GM03348 (cell line): ENCODE measurements around the gene NDUFS8.
A peak's percentile ranks its signal among the peaks of the same experiment; 100 is the strongest.
"Not testable (repeated sequence)": the region's sequence is repeated elsewhere in the genome, so short reads cannot be mapped to it uniquely, and the experiment has no call there.

Experiments
- DNase-seq: peaks from one replicate; pipeline ENCODE4 v3.0.0; 2012; ENCODE audit warnings: low spot score

The NDUFS8 gene

DNA sequence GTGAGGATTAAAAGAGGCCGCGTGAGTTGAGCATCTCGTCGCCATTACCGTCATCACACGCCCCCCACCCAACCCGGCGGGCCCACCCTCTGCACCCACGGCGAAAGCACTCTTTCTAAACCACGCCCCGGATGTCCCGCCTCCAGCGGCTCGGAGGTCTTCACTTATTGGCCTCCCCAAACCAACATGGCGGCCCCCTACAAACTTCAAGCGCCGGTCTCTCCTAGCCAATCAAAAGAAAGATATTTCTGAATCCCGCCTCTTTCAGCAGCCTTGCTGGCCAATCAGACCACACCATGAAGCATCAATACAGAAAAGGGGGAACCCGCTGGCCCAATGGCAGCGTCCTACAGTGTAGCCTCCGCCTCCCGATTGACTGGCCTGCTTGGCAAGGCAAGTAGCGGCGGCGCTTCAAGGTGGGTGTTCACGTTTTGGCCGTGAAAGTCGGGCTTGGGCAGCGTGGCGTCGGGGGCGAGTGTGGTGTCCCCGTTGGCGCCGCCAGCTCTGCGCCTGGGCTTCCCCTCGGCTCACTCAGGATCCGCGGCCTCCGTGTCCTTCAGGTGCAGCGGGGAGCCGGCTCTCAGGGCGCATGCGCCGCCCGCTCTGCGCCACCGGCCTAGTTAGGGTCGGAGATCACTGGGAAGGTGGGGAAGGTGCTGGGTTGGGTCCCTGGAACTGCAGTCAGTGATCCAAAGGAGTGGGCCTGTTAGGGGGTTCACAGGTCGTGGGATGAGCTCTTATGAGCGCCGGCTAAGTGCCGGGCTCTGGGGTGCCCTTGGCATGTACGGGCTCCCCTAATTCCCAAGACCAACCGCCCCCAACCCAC lies at the start of gene NDUFS8:
Gene NDUFS8, plus strand, starts transcription at position 364 of the 826 bp plus-strand sequence. CDS start 1,471 bp downstream, outside the sequence.
- DNase-seq: peak; percentile 99

DNA sequence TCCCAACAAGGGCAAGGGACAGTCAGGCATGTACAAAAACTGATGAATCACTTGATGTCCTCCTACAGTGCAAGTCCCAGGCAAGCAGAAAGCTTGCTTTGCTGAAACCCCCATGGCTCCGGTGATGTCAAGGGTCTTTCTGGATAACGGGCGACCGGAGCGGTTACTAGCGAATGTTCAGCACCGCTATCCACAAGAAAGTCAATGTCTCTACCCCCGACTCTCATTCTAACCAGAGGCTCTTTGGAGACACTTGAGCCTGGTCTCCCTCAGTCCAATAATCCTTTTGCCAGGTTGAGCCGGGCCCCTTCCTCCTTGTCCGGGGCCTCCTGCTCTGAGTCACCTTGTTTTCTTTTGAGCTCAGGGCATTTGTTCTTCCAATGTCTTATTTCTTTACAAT lies 49.3 kb upstream of the NDUFS8 start:
- DNase-seq: not testable (repeated sequence)

DNA sequence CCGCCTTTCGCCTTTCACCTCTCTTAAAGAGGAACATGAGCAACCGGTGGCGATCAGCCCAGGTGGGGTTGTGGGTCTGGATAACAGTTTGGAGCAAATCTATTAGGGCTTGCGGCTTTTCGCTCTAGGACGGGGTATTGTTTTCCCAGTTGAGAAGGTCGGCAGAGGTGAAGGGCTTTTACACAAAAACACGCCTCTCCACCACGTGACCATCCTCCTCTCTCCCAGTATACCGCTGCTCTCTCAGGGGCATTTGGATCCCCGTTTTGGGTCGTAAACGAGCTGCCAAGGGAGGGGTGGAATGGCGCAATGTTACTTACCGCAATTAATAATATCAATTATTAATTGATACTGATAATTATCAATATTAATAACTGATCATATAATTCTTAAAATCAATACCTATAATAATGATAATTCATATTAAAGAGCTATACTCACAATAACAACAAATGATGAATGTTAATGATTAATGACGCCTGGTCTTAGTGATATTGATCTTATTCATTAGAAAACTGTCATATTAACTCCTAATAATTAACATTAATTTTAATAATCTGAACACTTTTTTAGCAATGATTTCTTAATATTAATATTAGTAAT lies 48.1 kb upstream of the NDUFS8 start:
- not testable (repeated sequence) for DNase-seq

DNA sequence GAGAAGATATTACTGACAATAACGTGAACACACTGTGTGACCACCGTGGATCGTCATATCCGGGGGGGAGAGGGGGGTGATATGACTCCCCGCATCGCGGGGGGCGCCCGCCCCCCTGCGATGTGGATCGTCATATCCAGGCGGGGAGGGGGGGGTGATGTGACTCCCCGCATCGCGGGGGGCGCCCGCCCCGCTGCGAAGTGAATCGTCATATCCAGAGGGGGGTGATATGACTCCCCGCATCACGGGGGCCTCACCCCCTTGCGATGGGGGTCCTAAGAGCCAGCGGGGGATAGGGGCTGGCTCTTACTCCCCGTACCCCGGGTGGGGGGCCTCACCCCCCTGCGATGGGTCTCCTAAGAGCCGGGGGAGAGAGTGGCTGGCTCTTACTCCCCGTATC lies 46.5 kb upstream of the NDUFS8 start:
- no peak for DNase-seq

DNA sequence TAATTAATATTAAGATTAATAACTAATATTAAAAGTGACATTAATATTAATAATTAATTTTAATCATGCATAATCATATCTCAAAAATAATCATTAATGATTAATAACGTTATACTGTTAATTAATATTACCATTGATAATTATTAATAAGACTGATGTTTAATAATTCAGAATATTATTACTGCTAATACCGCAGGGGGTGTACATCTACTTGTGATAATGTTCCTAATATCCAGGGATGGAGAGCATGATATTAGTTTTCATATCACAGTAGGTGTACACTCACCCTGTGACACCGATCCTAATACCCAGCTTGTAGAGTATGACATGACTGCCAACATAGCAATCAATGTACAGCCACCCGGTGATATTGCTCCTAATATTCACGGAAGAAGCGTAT lies 45.2 kb upstream of the NDUFS8 start:
- not testable (repeated sequence) for DNase-seq

DNA sequence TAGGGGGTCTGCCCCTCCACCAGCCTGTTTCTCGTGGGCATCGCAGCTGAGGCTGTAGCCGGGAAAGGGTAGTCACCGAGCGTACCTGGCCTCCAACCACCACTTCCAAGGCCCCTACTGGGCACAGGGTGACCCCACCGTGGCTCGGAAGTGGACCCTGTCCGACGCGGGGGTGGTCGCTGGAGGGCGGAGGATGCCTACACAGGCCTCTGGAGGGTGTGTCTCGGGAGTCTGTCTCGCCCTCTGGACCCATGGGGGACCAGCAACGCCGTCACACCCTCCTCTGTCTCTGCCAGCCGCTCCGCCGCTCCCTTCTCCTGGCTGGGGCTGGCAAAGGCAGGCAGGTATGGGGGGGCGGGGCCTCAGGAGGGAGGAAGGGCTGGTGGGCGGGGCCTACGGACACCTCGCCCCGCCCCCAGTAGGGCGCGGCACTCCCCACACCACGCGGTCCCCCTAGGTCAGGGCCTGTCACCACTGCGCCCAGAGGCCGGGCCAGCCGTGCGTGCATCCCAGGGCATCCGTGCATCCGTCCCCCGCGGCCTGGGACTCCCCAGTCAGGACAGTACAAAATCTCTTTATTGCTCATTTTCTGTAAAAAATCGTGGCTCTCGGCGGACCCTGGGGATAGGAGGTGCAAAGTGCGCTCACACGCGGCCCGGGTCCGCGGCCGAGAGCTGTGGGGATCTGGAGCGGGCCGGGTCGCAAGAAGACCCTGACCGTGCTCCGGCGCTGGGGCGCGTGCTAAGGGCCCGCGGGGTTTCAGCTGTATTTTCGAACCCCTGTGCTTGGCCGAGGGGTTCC lies 39.7 kb upstream of the NDUFS8 start:
- DNase-seq: not testable (repeated sequence)

DNA sequence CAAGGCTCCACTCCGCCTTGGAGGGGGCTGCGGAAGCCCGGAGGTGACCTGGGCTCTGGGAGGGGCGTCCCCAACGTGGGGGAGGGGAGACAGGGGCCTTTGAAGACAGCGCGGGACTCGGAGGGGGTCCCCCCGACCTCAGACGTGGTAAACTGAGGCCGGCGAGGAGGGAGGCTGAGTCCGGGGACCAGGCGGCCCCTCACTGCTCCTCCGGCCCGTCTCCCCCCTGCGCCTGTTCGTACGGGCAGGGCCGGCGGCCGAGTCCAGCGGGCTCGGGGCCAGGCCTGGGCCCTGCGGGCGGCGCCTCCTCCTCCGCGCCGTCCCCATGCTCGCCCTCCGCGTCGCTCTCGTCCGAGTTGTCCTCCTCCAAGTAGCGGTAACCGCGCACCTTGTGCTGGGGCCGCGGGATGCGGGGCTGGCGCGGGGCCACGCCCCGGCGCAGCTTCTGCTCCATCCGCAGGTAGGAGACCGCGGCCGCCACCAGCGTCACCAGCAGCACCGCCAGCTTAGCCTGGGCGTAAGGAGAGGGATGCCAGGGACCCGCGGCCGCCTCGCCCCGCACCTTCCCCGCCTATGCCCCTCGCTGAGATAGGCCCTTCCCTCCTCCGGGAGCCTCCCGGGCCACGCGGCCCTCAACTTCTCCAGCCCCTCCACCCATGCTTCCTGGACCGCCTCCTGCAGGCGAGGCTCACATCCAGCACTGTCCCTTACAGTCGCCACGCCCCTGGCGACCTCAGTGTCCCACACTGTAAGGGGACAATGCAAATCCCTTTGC lies 38.9 kb upstream of the NDUFS8 start:
- not testable (repeated sequence) for DNase-seq

DNA sequence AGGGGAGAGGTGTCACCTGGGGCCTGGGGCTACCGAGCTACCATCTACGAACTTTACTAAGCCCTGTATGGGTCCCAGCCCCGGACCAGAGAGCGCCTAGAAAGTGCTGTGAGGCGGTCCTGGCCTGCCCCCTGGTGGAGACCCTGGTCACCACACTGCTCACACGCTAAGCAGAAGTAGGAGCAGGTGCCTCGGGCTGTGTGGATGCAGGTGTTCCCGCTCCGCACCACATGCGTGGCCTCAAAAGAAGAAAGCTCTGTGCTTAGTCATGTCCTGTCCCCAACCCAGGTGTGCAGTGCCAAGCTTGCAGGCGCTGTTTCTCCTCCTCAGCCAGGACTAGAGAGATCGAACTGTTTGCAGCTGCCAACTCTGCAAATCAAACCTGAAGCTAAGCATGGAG lies 36.7 kb upstream of the NDUFS8 start:
- not testable (repeated sequence) for DNase-seq

DNA sequence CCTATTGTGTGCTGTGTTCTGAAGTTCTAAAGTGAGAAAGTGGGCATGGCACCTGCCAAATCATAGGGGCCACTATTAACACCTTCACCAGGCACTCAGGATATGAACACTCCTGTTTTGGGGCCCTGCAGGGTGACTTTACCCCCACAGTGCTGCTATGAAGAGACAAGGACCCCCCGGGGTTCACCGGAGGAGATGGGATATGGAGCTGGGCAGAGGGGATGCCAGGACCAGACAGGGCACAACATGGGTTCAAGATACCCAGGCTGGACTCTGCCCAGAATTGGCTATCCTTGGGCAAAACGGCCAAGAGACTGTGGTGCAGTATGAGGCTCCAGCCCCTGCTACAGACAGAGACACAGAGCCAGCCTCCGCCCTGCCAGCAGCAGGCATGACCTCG lies 36.1 kb upstream of the NDUFS8 start:
- not testable (repeated sequence) for DNase-seq

DNA sequence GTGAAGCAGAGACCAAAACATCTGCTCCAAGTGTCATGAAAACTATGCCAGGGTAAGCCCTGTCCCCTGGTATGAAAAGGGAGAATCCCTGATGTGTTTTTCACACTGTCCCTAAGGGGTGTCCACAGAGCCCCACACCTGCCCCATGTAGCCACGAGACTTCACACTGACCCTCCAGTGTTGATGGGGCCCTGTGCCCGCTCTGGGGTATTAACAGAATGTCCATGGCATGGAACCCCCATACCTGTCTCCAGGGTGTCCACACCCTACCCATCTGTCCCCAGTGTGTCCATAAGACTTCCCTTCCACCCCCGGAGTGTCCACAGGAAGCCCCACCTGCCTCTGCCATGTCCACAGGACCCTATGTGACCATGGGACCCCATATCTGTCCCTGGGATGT lies 35.4 kb upstream of the NDUFS8 start:
- DNase-seq: not testable (repeated sequence)

DNA sequence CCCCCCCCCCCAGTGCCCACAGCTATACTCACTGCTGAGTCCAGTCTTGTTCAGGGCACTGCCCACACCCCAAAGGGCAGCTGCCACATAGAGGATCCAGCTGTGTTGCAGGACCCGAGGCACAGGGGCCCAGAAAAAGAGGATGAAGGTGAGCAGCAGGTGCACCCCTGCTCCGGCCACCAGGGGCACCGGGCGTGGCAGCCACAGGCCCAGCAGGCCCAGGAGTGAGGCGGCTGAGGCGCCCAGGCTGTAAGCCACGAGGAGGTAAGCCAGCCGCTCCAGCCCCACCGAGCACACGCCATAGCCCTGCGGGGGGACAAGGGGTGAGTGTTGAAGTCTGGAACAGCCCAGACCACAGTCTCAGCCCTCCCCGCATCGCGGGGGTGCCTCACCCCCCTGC lies 34.9 kb upstream of the NDUFS8 start:
- not testable (repeated sequence) for DNase-seq

DNA sequence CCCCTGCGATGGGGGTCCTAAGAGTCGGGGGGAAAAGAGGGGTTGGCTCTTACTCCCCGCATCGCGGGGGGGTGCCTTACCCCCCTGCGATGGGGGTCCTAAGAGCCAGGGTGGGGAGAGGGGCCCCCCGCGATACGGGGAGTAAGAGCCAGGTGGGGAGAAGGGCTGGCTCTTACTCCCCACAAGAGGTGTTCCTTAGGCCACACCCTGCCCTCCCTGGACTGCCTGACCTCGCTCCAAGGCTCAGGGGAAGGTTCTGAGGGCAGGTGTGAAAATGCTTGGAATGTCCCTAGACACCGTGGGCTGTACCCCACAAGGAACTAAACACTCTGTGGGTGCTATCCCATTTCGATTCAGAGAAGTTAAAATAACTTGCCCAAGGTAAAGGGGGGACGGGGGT lies 34.4 kb upstream of the NDUFS8 start:
- no peak for DNase-seq

DNA sequence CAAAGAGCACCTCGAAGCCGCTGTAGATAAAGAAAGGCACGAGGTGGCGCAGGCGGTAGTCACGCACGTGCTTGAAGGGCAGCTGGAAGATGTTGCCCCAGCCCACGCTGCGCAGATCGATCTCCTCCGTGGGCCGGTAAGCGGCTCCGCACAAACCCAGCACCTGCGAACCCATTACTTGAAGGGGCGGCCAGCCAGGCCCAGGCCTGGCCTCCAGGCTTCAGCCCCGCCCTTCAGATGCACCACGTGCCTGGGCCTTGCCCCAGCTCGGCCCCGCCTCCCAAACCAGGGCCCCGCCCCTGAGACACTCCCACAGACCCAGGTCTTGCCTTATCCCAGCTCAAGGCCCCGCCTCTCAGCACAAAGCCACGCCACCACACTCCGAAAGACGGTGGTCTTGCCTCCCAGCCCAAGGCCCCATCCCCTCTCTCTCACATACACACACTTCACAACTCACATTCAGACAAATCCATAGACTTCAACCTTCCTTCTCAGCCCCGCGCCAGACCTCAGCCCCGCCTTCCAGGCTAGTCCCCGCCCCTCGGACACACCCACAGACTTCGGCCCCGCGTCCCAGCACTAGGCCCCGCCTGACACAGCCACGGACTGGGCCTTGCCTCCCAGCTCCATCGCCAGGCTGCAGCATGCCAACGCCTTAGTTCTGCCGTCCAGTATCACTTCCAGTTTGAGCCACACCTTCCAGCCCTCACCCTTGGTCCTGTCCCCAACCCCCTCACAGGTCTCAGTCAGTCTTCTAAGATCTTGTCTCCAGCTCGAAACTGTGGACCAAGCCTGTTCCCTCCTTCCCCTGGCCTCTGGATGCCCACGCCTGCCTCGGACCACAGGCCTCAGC lies 33.6 kb upstream of the NDUFS8 start:
- DNase-seq: peak; percentile 44

DNA sequence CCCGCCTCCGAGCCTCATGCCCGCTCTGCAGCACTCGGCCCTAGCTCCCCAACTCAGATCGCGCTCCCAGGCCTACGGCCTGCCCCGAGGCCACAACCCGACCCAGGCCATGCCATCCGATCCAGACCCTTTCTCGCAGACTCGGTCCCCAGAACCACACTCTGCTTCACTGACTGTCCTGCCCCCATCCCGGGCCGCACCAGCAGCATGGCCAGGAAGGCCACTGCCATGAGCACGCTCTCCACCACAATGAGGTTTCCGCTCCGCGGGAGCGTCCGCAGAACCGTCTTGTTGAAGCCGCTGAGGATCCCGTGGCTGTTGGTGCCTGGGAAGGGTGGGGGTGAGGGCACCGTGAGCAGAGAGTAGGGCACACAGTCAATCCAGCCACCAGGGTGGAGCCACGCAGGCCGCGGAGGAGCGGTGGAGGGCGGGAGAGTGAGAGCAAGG lies 33.0 kb upstream of the NDUFS8 start:
- no peak for DNase-seq

DNA sequence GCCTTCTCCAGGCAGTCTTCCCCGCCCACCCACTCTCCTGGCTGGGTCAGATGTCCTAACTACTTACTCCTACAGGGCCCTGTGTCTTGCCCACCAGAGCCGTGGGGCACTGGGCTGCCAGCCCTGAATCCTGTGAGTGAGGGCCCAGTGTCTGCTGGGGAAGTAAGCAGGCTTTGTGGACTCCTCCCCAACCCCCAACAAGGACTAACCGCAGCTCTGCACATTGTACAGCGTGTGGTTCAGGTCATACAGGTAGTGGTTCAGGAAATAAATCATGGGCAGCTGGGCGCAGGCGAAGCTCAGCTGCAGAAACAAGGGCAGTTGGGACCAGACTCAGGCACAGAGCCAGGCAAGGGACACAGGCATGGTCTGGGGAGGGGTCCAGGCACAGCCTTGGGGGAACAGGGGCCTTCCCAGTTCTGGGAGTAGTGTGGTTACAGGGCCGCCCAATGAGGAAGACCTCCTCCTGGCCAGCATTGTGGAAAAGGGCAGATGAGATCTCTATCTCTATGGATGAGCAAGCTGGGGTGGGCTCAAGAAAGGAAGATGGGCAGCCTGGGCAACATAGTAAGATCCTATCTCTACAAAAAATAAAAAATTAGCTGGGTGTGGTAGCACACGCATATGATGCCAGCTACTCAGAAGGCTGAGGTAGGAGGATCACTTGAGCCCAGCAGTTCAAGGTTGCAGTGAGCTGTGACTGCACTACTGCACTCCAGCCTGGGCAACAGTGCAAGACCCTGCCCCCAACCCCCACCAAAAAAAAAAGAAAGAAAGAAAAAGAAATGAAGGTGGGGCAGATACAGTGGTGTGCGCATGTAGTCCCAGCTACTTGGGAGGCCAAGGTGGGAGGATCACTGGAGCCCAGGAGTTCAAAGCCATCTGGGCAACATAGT lies 32.1 kb upstream of the NDUFS8 start:
- no peak for DNase-seq

DNA sequence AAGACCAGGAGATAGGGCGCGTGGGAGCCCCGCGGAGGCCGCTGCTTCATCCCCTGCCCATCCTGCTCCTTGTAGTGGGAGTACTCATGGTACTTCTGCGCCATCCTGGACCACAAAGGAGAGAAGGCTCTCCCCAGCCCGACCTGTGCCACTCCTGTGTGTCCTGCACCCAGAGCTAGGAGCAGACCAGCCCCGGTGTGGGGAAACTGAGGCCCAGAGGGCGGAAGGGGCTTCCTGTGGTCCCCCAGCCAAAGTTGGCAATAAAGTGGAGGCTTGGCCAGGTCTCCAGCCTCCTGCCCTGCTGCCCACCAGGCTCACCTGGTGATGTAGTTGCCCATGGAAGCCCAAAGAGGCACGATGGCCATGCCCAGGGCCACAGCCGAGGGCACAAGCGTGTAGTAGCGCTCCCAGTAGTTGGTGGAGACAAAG lies 31.3 kb upstream of the NDUFS8 start:
- DNase-seq: no peak

DNA sequence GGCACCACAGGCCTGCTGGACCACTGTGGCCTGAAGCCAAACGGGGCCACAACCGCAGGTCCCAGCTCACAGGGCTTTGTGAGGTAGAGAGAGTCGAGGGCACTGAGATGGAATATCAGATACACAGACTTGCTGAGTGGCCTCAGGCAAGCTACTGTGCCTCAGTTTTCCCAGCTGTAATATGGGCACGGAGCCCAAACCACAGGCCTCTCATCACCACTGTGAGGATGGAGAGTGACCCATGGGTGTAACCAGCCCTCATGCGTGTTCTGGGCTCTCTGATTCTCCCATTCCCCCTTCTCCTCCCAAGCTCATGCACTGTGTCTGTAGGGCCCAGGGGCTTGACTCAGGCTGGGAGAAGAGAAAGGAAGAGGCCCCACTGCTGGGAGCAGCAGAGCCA lies 30.8 kb upstream of the NDUFS8 start:
- DNase-seq: no peak

DNA sequence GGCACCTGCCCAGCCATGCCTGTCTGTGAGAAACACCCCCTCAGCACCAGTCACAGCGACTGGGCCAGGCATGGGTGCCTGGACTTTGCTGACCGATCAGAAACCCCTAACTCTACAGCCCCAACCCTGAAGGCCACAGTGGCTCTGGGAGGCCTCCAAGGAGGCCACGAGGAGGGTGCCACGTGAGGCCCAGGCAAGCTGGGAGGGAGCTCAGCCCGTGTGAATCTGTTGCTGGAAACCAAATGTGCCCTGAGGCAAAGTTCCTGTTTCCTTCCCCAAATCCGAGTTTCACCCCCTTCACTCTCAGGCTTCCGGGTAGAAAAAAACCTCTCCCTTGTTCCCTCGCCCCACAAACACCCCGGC lies 27.9 kb upstream of the NDUFS8 start:
- no peak for DNase-seq

DNA sequence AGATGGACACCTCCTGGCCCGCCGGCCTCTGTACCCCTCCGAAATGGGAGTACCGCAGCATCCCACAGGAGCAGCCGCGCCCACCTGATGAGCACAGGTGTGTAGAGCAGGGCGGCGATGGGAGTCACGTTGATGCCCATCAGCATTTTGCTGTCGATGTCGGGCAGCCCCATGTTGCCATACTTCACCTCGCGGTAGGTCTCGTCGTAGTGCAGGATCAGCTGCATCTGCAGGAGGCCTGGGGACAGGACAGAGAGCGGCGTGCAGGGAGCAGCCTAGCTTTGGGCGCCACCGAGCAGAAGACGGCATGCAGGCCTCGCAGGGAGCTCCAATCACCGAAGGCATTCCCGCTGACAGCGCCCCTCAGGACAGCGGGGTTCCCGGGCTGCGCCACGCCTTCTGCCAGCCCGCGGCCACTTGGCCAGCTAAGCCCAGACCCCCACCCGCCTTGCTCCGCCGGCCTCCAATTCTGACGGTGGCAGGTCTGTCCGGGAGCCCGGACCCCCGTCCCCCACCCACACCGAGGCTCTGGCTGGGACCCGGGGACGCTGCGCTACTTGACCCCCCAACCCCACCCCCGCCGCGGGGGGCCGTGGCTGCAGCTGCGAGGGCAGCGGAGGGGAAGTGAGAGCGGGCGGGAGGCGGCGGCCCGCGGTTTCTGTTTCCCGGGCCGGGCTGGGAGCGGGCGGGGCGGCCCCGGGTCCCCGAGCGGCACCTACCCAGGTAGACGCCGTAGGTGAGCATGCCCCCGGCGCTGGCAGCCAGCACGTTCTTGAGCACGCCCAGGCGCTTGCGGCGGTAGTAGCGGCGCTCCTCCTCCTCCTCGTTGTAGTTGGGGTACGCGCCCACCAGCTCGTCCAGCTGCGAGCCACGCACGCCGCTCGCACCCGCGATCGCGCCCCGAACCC lies 27.3 kb upstream of the NDUFS8 start:
- peak; percentile 44 for DNase-seq
